GM21360 (cell line): ENCODE measurements around the gene ZSWIM8.
"Not testable (repeated sequence)": the region's sequence is repeated elsewhere in the genome, so short reads cannot be mapped to it uniquely, and the experiment has no call there.

Source experiments
- ATAC-seq: cut with Tn5 transposase; IDR thresholded peaks from one replicate; pipeline ENCODE4 v1.9.1; 2021; ENCODE audit warnings: mild to moderate bottlenecking, moderate library complexity; ENCODE audit not compliant: unreplicated experiment

ZSWIM8 gene

GRCh38 chr10:73814276-73814895 is 29.0 kb downstream of the ZSWIM8 start:
- ATAC-seq: no peak

- ATAC-seq: no peak
Observed at GRCh38 chr10:73814896-73815718, 29.7 kb downstream of the ZSWIM8 start.

- no peak for ATAC-seq
Observed at GRCh38 chr10:73815719-73816030, 30.3 kb downstream of the ZSWIM8 start.

DNA sequence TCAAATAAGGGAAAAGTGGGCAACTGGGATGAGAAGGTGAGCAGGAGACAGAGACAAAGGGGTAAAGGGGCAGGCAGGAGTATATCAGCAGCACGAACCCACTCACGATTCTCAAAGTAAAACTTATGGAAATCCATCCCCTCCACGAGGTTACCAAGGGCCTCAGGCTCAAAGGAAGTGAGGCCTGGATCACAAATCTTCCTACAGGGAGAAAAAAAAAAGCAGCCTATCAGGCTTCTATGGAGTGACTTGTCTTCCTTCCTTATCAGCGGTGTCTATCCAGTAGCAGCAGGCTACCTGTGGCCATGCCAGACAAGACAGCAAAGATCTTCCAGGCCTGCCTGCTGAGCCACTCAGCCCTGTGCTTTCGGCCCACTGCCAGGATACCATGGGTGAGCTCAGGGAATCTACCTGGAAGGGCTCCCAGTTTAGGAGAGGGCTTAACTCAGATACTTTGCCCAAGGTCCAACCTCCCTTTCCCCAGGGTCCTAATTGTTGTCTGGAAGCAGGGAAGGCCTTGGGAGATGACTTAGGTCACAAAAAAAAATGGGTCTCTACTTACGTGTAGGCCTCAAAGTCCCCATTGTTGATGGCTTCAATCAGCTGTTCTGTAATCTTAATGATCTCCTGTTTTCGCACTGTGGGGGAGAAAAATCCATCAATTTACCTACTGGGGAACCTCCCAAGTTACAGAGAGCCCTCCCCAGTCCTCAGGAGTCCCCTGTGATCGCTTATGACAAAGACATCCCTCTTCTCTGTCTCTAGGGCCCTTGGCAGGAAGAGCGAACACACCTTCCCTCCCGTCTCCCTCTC is 31.7 kb downstream of the ZSWIM8 start:
- no peak for ATAC-seq

DNA sequence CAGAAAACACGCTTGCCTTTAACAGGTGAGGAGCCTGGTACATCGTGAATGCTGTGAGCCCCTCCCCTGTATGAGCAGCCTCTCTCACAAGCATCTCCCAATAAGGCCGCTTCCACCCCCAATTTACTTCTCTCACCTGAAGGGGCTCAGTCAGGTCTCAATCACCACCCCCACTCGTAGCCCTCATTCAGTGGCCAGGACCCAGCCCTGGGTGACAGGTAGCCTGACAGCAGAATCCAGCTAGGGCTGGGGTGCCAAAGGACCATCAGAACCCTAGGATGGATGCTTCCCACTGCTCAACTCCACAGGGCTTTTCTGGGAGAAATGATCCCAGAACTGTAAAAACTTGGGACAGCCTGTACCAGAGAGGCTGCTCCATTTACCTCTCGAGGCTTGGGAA is 32.4 kb downstream of the ZSWIM8 start:
- ATAC-seq: no peak

GRCh38 chr10:73818402-73818801 is 33.0 kb downstream of the ZSWIM8 start:
- no peak for ATAC-seq

- no peak for ATAC-seq
Observed at GRCh38 chr10:73819081-73819480, 33.7 kb downstream of the ZSWIM8 start.

DNA sequence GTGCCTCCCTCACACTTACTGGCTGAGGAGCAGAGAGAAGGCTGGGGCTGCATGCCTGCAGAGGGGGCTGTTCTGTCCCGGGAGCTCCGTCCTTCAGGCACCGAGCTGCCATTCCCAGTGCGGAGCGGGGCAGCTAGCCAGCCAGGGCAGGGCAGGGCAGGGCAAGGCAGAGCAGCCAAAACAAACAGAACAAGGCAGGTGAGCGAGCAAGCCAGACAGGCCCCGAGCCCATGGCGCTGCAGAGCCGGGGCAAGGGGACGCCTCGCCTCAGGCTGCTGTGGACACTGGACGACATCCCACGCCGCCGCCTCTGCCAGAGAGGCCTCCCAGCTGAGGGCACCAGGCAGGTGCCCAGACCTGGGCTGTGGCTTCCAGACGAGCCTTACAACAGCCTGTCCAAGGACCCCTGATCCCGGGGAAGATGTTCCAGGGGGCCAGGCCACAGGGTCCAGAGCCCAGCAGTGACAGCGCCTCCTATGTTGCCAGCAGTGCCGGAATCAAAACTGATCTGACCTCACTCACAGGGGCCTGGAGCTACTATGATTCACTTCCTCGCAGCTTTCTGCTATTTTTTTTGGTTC is 34.2 kb downstream of the ZSWIM8 start:
- ATAC-seq: no peak

DNA sequence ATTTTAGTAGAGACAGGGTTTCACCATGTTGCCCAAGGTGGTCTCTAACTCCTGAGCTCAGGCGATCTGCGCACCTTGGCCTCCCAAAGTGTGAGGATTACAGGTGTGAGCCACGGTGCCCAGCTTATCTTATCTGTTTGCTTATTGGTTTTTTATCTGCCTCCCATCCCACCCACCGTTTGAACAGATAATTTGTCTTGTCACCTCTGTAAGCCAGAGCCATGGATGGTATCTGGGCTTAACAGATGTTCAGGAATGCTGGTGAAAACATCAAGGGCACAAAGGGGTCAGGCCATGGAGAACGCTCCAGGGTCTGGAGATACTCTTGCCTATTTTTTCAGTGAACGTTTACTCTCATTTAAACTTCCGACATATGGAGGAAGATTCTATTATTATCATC is 38.0 kb downstream of the ZSWIM8 start:
- ATAC-seq: no peak

DNA sequence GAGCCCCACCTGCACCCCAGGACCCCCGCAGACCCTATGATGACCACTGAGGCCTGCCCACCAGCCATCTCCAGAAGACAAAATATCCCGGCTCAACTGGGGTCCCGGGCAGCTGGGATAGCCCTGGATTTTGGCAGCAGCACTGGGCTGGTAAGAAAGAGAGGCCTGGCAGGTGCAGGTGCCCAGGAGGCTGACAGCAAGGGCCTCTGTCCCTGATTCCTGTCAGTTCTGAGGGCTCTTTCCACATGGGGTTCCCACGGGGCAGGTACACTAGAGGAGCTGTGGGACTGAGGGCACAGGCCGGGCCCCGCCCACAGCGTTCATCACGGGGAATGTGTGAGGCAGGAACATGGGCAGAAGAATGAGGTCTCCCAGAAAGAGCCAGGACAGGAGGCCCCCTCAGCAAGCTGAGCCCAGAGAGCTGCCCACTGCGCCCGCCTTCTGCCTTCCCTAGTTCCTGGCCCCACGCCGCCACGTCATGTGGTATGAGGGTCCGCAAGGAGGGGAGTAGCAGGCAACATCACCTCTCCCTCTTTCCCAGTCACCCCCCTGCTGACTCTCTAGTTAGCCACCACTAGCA is 38.8 kb downstream of the ZSWIM8 start:
- ATAC-seq: no peak

GRCh38 chr10:73827346-73828089 is 42.1 kb downstream of the ZSWIM8 start:
- no peak for ATAC-seq

- ATAC-seq: no peak
Observed at GRCh38 chr10:73828161-73828560, 42.8 kb downstream of the ZSWIM8 start.

DNA sequence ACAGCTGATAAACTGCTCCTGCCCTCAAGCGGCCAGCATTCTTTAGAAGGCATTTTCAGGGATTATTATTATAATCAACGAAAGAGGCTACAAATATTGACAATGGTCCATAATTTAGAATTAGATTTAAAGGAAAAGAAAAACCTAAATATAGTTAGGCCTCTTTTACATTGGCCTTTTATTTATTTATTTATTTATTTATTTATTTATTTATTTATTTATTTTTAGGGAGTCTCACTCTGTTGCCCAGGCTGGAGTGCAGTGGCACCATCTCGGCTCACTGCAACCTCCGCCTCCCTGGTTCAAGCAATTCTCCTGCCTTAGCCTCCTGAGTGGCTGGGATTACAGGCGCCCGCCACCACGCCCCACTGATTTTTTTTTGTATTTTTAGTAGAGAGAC is 43.7 kb downstream of the ZSWIM8 start:
- ATAC-seq: not testable (repeated sequence)

- no peak for ATAC-seq
Observed at GRCh38 chr10:73836427-73836980, 51.1 kb downstream of the ZSWIM8 start.

DNA sequence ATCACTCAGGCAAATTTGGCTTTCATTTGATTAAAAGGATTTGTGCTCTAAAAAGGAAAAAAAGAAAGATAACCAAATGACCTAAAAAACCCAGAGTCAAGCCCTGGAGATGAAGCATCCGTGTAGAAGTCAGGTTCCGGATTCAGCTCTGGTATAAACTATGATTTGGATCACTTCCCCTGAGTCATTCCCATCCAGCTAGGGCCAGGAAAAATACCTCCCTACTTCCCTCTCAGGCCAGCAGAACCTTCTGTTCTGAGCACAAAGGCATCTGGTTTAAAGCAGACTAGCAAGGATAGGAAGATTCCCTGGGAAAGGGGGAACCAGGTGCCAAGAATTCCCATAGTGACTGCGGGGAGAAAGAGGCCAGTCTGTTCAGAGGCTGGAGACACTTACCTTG is 51.7 kb downstream of the ZSWIM8 start:
- ATAC-seq: no peak

DNA sequence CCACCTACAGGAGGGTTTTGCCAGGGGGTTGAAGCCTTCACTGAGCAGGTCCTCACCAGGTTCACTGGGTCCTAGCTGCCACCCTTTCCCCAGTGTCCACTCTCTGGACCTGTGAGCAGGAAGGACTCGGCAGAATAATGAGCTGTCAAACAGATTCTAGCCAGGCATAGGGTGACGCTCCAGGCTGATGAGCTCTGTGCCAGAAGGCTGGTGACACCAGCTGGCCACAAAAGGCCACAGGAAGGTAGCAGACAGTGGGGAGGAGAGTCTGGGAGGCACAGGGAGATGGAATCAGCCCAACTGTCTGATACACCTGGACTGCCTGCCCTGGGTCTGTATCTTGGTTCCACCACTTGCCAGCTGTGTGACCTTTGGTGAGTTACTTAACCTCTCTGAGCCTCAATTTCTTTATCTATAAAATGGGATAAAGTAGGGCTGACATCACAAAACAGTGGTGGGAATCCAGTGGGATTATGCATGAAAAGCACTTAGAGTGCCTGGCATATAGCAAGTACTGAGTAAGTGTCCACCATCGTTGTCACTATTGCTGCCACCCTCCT is 52.7 kb downstream of the ZSWIM8 start:
- ATAC-seq: no peak

GRCh38 chr10:73838827-73839226 is 53.4 kb downstream of the ZSWIM8 start:
- no peak for ATAC-seq

DNA sequence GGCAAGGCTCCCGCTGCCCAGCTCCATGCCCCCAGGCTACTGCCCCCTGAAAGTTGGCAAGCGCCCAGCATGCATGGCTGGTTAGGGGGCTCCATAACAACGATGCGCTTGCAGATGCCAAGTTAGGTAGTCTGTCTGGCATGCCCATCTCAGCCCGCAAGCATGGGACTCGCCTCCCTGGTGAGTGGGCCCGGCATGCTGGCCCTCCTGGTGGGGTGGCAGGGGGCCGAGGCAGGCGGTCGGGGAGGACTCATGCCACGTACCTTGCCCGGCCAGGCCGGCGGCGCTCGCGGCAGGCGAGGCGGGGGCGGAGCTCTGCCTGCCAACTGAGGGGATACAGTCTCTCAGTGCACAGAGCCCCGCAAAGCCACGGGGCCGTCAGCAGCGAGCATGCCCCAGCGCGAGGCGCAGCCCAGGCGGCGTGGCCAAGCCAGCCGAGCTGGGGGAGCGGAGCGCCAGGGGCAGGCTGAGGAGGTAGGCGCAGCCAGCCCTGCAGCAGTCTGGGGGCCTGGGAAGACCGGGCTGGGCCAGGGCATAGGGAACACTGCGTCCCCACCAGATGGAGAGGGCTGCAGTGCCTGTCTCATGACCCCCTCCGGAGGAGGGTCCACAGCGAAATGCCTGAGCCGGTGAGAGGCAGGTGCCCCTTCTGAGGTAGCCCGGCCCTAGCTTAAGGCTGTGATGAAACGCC is 54.0 kb downstream of the ZSWIM8 start:
- ATAC-seq: no peak

DNA sequence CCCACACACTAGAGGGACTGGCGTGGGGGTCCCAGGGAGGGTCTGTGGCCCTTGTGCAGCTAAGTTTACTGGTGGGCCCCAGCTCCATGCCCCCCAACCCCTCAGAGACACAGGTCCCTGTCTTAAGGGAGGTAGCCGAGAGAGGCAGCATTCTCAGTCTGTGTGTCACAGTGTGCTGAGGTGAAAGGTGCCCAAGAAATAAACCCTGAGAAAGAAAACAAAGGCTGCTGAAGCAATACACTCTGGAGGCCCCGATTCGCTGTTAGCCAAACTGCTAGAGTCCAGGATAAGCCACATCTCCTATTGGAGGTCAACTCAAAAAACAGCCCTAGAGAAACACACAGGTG is 54.6 kb downstream of the ZSWIM8 start:
- no peak for ATAC-seq
